ENCODE data around the gene VPREB3. TPM values are rescaled to one million over a fixed set of nuclear protein-coding genes. Genes with fewer than 3 reads are reported as not detected.
"Not testable (repeated sequence)": the region's sequence is repeated elsewhere in the genome, so short reads cannot be mapped to it uniquely, and the experiment has no call there.

VPREB3 gene
- total RNA-seq, 1 donor from 2014 or later = not detected

- no peak for DNase-seq
Observed at GRCh38 chr22:23737696-23738095, 16.5 kb downstream of the VPREB3 start.

GRCh38 chr22:23728108-23728507 lies 26.1 kb downstream of the VPREB3 start:
- not testable (repeated sequence) for DNase-seq

GRCh38 chr22:23722724-23723123 lies 31.5 kb downstream of the VPREB3 start:
- no peak for DNase-seq

- DNase-seq = no peak
Observed at GRCh38 chr22:23722160-23722559, 32.1 kb downstream of the VPREB3 start.

GRCh38 chr22:23720855-23721254 lies 33.4 kb downstream of the VPREB3 start:
- no peak for DNase-seq

GRCh38 chr22:23718371-23719165 lies 35.7 kb downstream of the VPREB3 start:
- no peak for DNase-seq

- DNase-seq = peak; percentile 91
Observed at GRCh38 chr22:23716811-23717801, 37.1 kb downstream of the VPREB3 start.

GRCh38 chr22:23715806-23716375 lies 38.3 kb downstream of the VPREB3 start:
- DNase-seq = no peak

GRCh38 chr22:23714596-23715578 lies 39.3 kb downstream of the VPREB3 start:
- DNase-seq = no peak

GRCh38 chr22:23713696-23714595 lies 40.3 kb downstream of the VPREB3 start:
- no peak for DNase-seq

- DNase-seq = no peak
Observed at GRCh38 chr22:23712256-23712655, 42.0 kb downstream of the VPREB3 start.

- no peak for DNase-seq
Observed at GRCh38 chr22:23709107-23709506, 45.1 kb downstream of the VPREB3 start.

- no peak for DNase-seq
Observed at GRCh38 chr22:23708270-23708669, 46.0 kb downstream of the VPREB3 start.

- DNase-seq = no peak
Observed at GRCh38 chr22:23705358-23705757, 48.9 kb downstream of the VPREB3 start.

GRCh38 chr22:23704829-23705228 lies 49.4 kb downstream of the VPREB3 start:
- no peak for DNase-seq

GRCh38 chr22:23704062-23704461 lies 50.2 kb downstream of the VPREB3 start:
- DNase-seq = no peak
